ENCODE results near the gene CMSS1.

Gene CMSS1

GRCh38 chr3:100068826-100069225 lies 251.2 kb downstream of the CMSS1 start:
- CTCF ChIA-PET: interaction anchor here (0.8 to 2.5 kb wide), 39 partner anchors 9 to 518 kb away, joined by 3 to 37 read pairs (median 5); partner anchors contain the start of gene TBC1D23
- POLR2A ChIA-PET: interaction anchor here (1.0 kb wide), 1 partner anchor 192 kb away, joined by 3 read pairs; the partner anchor contains the start of gene TBC1D23
- DNase-seq (ENCODE audit: extremely low spot score): peak; percentile 77
- peak; percentile 72 for TF ChIP-seq CTCF (IDR thresholded peaks at IDR 0.05; ENCODE audit: control extremely low read depth, extremely low read depth, low read depth, missing control alignments)

- no peak for DNase-seq (ENCODE audit: extremely low spot score)
- ChIA-PET POLR2A (interaction anchor here (1.0 kb wide), 1 partner anchor 191 kb away, joined by 3 read pairs; the partner anchor contains the start of gene TBC1D23), CTCF (interaction anchor here (0.9 to 2.5 kb wide), 35 partner anchors 8 to 518 kb away, joined by 3 to 37 read pairs (median 5); partner anchors contain the start of gene TBC1D23)
- TF ChIP-seq CTCF (IDR thresholded peaks at IDR 0.05; ENCODE audit: control extremely low read depth, extremely low read depth, low read depth, missing control alignments): no peak
Observed at GRCh38 chr3:100069472-100069871, 251.8 kb downstream of the CMSS1 start.

GRCh38 chr3:100072326-100073048 lies 254.8 kb downstream of the CMSS1 start:
- no peak for DNase-seq (ENCODE audit: extremely low spot score)
- CTCF ChIA-PET: interaction anchor here (1.0 to 2.1 kb wide), 10 partner anchors 8 to 206 kb away, joined by 3 to 15 read pairs (median 4); no protein-coding TSS in a partner anchor
- TF ChIP-seq CTCF (IDR thresholded peaks at IDR 0.05; ENCODE audit: control extremely low read depth, extremely low read depth, low read depth, missing control alignments): no peak
- POLR2A ChIA-PET: no interaction called here

- ChIA-PET POLR2A (no interaction called here), CTCF (interaction anchor here (1.0 to 4.8 kb wide), 10 partner anchors 9 to 229 kb away, joined by 3 to 31 read pairs (median 4); no protein-coding TSS in a partner anchor)
- no peak for TF ChIP-seq CTCF (IDR thresholded peaks at IDR 0.05; ENCODE audit: control extremely low read depth, extremely low read depth, low read depth, missing control alignments)
- no peak for DNase-seq (ENCODE audit: extremely low spot score)
Observed at GRCh38 chr3:100073049-100073713, 255.5 kb downstream of the CMSS1 start.

- TF ChIP-seq CTCF (IDR thresholded peaks at IDR 0.05; ENCODE audit: control extremely low read depth, extremely low read depth, low read depth, missing control alignments): no peak
- CTCF ChIA-PET: interaction anchor here (0.9 to 4.8 kb wide), 9 partner anchors 9 to 230 kb away, joined by 3 to 31 read pairs (median 4); no protein-coding TSS in a partner anchor
- POLR2A ChIA-PET: interaction anchor here (0.7 kb wide), 1 partner anchor 256 kb away, joined by 7 read pairs; no protein-coding TSS in a partner anchor
- DNase-seq (ENCODE audit: extremely low spot score): no peak
Observed at GRCh38 chr3:100073714-100074307, 256.1 kb downstream of the CMSS1 start.

- ChIA-PET POLR2A (no interaction called here), CTCF (interaction anchor here (1.0 to 4.8 kb wide), 7 partner anchors 9 to 179 kb away, joined by 3 to 31 read pairs (median 6); no protein-coding TSS in a partner anchor)
- DNase-seq (ENCODE audit: extremely low spot score): no peak
- TF ChIP-seq CTCF (IDR thresholded peaks at IDR 0.05; ENCODE audit: control extremely low read depth, extremely low read depth, low read depth, missing control alignments): no peak
Observed at GRCh38 chr3:100075196-100075595, 257.5 kb downstream of the CMSS1 start.
